ENCODE results near the gene IL1R1.

The IL1R1 gene

DNA sequence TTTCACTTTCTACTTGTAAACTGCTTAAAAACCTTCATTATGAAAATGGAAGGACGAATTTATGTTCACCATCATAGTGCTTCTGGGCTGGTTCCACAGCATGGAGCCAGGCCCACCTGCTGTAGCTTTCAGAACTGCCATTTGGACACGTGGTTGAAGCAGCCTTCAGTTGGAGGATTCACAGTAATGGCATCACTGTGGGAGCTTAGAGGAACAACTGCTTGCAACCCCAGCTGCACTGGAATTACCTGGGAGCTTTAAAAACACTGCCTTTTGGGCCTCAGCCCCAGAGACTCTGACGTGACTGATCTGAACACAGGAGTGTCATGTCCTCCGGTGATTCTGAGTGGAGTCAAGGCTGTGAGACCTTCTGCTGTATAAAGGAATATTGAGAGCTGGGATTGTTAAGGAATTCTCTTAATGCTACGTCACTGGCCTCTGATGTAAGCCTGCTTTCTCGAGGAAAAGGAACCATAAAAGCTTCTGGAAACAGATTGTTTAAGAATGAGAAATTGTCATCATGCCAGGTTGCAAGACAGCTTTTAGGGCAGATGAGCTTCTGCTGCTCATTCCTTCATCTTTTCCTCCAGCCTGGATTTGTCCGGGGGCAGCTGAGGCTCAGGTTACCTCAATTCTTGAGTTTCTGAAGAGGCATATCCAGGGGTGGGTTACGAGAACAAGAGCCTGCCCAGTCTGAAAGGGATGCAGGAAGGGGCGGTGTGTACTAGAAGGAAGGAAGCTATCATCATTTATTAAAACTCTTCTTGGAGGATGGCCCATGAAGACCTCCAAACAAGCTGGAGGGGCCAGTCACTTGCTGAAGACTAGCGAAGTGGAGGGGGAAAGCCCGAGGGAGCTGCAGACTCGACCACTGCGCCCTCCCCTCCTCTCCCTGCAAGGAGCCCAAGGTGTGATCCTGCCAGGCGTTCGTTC, 1.3 kb upstream of the IL1R1 start:
- no peak for DNase-seq

DNA sequence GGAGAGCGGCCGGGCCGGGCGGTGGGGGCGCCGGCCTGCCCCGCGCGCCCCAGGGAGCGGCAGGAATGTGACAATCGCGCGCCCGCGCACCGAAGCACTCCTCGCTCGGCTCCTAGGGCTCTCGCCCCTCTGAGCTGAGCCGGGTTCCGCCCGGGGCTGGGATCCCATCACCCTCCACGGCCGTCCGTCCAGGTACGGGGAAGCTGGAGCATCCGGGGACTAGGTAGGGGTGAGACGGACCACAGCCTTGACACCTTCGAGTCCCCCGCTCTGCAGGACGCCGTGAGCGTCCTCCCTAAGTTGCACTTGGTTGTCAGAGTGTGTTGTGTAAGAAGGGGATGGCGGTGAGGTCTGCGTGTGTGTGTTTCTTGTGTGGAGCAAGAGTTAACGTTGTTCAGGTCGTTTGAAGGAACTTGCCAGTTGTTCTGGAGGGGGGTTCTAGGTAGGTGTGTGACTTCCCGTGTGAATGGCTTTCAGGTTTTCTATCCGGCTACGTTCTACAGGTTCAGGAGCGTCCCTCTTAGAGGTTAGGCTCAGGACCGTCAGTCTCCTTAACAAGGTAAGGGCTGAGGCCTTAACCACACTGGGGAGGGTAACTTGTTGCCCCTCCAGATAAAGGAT, 393 bp downstream of the IL1R1 start:
- no peak for DNase-seq

DNA sequence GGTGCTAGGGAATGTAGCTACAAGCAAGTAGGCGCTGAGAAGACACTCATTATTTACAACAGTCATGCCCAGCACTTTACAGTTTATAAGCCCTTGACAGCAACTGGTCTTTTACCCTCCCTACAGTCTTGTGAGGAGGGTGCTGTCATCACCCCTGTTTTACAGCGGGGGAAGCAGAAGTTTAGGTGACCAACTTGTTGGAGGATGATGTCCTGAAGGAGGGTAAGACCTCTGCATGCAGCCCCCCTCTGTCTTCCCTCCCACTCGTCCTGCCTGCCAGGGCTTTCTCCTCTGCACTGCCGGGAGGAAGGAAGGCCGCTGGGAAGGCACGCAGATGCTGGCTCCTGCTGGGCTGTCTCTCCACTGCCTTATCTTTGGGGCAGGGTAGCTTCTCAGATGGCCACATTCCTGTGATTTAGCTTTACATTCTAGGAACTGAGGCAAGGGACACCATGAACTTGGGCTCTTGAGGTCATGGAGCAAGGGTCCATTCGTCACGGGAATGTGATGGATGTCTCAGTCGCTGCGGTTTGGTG, 972 bp downstream of the IL1R1 start:
- DNase-seq: no peak

DNA sequence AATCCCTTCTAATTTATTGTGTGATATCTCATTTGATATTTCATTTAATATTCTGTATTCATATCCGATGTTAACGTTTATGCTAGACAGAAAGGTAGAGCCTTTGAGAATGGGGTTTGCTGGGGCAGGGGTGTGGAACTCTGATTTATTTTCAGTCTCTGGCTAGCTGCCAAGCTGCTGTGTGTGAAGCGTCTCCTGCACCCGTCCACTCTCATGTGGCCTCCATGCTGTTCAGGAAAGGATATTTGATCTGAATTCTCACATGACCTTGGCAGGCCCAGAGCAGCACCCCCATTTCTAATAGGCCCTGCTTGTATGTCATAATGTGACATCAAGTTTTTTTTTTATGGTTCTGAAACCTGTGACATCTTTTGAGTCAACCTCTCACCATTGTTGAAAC, 1.6 kb downstream of the IL1R1 start:
- DNase-seq: no peak

DNA sequence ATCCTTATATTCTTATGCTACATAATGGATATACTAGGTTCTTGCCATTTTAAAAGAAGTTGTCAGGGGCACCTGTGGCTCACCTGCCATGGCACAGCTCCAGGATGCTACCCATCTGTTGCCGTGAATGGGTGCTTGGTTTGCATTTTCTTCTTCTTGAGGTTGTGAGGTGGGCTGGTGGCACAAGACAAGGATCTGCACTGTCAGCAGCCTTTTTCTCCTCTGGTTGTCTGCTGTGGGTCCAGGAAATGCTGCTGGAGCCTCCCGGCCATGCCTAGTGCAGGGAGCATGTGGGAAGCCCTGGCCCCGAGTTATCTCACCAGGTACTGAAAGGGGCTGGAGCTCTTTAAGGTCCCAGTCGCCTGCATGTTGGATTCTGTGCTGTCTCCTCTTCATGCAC, 2.6 kb downstream of the IL1R1 start:
- DNase-seq: no peak

DNA sequence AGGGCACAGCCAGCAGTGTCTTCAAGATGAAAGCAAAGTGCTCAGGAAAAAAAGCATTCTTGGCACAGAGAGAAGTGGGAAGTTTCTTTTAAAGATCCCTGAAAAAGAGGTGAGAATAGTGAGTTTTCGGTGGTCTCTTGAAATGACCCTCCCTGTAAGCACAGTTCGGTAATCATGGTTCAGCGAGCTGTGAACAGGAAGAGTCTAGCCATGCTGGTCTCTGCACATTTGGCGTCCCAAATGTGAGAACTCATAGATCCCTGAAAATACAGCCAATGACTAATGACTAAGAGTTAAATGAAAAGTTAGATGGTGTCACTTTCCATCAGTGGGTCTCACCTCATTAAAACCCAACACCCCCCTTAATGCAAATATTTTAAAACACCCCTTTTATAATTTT, 3.4 kb downstream of the IL1R1 start:
- DNase-seq: no peak

DNA sequence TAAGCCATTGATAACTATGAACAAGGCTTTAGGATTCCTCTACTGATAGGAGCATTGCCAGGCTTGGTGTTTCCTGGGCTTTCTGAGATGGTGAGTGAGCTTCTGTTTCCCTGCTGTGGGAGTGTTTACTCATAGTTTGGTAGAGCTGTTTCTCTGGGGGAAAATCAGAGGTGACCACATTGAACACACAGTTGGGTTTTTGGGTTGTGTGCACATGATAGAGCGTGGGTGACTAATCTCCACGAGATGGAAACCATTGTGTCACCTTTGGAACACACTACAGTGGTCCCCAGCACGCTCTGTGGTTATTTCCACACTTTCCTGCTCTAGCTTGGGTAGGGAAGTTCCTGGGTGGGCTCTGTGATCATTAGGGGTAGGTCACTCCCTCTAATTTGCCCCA, 5.4 kb downstream of the IL1R1 start:
- DNase-seq: no peak

DNA sequence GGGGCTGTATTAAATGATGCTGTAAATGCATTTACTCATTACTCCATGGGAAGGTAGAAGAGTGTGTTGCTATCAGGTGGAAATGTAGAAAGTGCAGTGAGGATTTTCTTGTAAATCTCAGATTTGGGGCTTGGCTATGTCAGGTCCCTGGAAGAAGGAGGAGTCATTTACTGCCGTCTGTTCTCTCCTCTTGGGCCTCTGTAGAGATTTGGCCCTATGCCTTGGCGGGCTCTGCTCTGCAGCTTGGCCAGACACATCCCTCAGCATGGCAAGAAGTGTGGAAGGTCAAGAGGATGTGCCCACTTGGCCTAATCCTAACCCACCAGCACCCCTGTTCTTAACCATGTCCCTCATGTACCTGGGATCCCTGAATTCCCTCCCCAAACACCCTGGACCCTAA, 6.7 kb downstream of the IL1R1 start:
- DNase-seq: no peak

DNA sequence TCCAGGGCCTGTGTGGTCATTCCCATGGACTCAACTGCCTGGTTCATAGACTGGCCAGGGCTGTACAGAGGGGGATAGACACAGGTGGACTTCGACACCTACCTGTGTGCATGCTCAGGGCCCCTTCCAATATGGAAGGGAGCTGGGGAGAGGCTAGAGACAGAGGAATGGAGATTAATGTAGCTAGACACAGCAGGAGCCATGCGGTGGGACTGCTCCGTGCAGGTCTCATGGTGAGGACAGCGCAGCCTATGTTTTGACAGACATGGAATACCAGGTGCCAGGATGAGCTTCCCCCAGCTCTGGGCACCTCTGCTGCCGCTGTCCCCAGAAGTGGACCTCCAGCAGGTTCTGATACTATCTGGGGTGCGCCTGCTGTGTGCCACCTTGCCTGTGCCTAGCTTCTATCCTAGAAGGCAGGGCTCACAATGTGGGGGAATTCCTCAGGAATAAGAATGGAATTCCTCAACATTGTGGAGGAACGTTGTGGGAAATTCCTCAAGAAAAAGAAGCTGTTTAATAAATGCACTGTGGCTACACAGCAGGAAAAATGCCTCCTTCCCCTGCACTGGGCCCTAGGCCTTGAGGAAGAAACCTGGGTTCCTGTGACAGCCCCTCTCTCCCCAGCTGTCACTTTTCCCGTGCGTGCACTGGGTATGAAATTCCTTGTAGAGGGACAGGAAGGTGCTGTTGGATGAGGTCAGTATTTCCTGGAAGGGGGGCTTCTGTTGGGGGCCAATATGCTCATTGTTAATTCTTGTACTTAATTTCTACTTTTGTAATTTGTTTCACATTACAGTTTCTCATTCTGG, 7.3 kb downstream of the IL1R1 start:
- DNase-seq: no peak

DNA sequence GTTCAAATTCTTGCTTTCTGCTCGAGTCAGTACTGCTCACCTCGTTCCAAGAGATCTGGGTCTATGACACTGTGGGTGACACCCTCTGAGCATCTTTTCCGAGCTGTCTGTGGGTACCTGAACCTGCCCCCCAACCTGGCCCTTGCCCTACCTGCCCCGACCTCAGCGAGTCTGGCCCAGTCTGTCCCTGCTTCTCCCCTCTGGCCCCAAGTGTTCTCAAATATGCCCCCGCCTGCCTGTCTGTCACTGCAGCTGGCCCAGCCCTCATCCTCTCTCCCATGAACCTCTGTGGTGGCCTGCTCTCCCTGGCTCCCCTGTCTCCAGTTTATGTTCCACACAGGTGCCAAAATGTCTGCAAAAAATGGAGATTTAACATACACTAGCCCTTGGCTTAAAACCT, 11.8 kb downstream of the IL1R1 start:
- DNase-seq: no peak

DNA sequence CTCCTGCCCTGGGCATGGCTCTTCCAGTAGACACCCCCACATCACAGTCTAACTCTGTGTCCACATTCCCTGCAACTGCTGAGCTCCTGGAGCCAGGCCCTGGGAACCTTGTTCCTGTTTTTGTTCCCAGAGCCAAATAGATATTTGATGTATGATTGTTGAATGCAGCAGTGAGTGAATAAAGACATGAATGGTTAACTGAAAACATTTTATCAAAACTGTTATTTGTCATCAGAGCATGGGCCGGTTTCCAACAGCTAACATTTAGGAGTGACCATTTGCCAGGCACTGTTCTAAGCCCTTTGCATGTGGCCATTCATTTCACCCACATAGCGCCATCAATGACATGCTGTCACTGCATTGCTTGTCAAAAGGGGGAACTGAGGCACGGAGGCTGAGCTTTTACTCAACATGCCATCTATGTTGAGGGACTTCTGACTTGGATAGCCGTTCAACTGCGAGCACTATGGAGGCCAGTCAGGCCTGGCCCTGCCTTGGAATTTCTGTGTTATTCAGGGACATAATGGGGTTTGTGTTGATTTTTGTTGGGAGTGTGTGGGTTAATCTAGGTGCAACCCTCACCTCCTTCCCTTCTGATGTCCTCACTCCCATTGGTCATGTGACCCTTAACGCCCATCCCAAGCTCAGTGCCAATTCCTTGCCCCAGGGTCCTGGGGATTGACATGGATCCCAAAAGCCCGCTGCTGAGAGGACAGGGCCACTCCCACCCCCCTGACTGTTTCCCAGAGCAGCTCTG, 12.6 kb downstream of the IL1R1 start:
- DNase-seq: no peak

DNA sequence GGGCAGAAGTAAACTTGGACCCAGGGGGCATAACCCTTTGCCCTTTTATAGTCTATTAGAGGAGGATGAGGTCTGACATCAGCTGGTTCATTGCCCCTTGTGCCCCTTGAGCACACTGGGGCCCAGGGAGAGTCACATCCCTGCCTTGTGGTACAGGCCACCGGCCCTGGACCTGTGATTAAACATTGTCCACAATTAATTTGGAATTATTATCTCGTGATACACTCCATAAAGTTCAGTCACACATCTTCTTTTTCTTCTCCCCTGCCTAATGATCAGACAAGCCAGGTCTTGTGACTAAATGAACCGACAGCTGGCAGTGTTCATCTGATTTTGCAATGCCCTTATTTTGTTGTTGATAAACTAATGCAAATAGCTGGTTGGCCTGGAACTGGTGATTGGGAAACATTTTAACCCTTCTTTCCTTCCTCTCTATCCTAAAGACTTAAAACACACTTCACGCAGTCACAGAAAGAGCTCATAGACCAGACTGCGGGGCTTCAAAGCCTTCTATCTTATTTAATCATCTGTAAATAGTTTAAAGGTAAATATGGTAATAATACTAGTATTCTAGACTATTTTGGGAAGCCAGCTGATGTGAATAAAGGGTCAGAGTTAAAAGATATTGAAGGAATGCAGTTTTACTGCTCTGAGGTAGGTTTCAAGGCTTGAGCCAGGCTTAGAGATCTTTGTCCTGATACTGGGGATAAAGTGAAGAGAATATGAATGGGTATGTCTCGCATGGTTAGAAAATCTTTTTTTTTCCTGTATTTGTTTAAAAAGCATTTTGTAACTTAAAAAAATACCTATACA, 13.4 kb downstream of the IL1R1 start:
- no peak for DNase-seq

DNA sequence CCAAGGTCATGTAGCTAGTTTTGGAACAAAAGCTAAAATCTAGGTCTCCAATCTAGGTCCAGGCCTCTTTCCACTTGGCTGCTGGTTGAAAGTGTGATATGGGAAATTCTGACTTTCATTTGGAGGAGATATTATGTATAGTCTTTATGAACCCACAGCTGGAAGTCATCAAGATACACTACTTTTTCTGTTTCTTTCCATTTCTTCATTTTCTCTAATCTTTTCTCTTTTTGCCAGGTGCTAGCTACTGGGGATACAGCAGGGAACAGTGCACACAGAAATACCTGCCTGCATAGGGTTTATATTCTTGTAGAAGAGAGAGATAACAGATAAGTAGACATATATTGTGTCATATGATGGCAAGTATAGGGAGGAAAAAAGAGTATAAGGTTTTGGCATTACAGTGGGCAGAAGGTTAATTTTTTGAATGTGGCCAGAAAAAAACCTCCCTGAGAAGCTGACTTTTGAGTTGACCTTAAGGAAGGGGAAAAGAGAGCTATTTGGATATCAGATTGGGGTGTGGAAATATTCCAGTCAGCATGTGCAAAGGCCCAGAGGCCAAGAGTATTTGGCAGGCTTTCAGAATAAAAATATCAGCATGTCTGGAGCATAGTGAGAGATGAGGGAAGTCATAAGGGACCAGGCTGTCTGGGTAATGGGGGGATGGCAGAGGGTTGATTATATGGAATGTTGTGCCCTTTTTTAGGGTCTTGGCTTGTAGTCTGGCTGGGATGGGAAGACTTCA, 15.6 kb downstream of the IL1R1 start:
- DNase-seq: no peak

DNA sequence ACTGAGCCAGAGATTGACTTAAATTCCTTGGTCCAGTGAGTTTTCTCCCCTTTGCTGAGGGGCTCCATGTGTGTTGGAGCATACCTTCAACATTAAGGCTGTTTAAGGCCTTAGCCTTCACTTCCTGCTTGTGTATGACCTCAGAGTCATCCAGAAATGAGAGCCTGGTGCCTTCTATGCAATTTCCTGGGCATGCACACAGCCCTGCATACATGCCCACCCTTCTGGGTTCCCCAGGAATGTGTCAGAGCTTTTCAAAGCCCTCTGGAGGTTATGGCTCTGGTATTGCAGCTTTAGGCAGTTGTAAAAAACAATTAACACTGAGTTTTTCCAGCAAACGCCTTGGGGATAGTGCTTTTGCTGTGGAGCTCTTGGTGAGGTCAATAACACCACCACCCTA, 16.7 kb downstream of the IL1R1 start:
- DNase-seq: no peak

DNA sequence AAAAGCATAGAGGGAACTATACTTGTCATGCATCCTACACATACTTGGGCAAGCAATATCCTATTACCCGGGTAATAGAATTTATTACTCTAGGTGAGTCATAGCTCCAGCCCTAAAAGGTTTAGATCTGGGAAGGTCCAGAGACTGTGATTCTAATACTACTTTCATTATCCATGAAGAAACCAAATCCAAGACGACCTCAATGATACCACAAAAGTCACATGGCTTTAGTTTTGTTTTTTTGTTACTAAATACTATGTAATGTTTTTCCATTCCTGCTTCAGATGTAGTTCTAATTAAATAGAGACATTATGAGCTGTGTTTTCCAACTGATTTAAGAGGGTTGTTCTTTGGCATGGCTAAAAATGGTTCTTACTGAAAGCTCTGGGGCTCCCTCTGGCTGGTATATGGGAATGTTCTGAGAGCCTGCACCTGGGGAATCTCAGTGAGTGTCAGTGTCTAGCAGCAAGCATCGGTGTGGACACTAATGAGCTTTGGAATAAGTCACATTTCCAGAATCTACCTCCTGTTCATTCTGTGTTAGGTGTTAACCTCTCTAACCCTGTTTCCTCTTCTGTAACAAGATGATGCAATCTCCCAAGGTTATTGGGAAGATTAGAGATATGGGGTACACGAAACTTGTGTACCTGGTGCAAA, 23.8 kb downstream of the IL1R1 start:
- no peak for DNase-seq

DNA sequence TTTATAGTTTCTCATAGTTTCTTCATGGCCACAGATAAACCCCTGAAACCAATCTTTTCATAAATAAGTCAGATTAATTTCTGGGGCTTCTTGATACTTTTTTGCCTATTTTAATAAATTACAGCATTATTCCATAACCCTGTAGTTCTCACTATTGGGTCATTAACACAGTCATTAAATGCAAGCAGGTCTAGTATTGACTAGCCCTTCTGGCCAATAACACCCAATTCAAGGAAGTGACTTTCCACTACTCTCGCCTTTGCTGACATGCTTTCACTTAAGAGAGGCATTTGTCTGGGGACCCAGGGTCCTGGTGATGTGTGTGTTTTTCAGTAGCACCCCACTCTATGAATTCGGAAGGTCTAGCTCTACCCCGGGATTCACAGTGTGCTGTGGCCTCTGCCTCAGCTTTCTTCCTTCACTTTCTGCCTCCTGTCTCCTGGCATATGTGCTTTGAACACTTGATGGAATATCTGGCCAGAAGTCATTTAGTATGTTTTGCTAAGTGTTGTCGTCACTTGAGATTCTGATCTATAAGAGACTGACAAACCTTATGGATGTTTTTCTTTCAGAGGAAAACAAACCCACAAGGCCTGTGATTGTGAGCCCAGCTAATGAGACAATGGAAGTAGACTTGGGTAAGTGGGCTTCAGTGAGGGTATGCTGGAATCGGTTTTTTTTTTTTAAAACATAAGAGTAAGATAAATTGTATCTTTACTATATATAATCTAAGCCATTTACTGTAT, 25.7 kb downstream of the IL1R1 start:
- DNase-seq: no peak

DNA sequence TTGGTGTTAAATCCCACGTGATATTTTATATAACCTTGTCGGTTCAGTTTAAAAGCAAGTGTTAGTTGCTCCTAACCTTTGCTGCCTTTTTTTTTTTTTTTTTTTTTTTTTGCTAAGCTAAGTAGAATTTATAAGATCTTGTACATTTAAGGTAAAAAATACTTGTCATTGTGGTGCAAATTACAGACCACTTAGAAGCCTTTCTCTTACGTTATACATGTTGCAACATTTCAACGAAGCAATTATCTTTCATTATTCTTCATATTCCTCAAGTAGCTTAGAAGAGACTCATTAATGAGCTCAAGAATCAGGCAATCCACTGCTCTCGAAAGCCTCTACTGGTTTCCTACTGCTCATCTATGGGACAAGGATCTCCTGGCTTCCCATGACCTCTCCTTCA, 29.4 kb downstream of the IL1R1 start:
- no peak for DNase-seq

DNA sequence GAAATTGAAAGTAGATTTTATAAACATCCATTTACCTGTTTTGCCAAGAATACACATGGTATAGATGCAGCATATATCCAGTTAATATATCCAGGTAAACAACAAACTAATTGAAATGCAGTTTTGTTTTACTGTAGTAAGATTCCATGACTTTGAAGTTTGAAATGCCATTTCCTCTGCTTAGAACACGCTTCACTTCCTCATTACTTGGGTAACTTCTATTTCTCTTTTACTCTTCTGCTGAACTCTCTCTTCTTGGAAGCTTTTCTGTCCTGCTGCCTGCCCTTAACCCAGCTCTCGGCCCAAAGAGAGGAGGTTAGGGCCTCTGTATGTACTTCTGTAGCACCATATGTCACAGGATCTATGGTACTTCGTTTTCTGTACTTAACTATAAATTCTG, 30.2 kb downstream of the IL1R1 start:
- no peak for DNase-seq

DNA sequence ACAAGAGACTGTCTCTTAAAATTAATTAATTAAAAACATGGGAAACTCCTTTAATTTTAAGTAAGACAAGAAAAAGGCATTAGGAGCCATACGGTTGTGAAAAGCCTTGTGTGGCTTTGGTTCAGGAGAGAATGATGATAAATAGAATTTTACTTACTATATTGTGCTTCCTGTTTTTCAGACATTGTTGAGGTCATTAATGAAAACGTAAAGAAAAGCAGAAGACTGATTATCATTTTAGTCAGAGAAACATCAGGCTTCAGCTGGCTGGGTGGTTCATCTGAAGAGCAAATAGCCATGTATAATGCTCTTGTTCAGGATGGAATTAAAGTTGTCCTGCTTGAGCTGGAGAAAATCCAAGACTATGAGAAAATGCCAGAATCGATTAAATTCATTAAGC, 33.6 kb downstream of the IL1R1 start:
- DNase-seq: no peak
